GM12801 (cell line): Measurements from ENCODE around the gene TEX52.

ENCODE experiments used
- TF ChIP-seq, protein P1 (sequence below): IDR thresholded peaks from one replicate; pipeline ENCODE4 v1.5.1; 2011; ENCODE audit warnings: control low read depth; ENCODE audit not compliant: insufficient read length; ENCODE audit errors: extremely low read depth

TEX52 gene

GRCh38 chr12:2858944-2859421, 2.1 kb upstream of the TEX52 start:
- TF ChIP-seq, protein P1, sequence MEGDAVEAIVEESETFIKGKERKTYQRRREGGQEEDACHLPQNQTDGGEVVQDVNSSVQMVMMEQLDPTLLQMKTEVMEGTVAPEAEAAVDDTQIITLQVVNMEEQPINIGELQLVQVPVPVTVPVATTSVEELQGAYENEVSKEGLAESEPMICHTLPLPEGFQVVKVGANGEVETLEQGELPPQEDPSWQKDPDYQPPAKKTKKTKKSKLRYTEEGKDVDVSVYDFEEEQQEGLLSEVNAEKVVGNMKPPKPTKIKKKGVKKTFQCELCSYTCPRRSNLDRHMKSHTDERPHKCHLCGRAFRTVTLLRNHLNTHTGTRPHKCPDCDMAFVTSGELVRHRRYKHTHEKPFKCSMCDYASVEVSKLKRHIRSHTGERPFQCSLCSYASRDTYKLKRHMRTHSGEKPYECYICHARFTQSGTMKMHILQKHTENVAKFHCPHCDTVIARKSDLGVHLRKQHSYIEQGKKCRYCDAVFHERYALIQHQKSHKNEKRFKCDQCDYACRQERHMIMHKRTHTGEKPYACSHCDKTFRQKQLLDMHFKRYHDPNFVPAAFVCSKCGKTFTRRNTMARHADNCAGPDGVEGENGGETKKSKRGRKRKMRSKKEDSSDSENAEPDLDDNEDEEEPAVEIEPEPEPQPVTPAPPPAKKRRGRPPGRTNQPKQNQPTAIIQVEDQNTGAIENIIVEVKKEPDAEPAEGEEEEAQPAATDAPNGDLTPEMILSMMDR, result no peak

- TF ChIP-seq, protein P1, result no peak
Measured at GRCh38 chr12:2858334-2858733, 1.5 kb upstream of the TEX52 start.

- TF ChIP-seq, protein P1, result no peak
Measured at GRCh38 chr12:2857576-2857975, 737 bp upstream of the TEX52 start.

DNA sequence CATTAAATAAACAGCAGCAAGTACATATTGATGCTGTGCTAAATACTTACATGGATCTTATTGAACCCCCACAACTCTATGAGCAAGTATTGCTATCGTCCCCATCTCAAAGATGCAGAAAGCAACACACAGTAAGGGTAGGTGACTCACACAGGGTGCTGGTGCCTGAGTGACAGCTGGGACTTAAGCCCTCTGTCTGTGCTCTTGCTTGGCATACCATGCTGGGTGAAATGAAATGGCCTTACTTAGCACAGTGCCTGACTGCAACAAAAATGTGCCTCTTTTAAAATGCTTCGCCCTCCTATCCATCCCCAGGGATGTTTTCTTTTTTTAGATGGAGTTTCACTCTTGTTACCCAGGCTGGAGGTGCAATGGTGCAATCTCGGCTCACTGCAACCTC, 788 bp downstream of the TEX52 start:
- TF ChIP-seq, protein P1, result no peak

DNA sequence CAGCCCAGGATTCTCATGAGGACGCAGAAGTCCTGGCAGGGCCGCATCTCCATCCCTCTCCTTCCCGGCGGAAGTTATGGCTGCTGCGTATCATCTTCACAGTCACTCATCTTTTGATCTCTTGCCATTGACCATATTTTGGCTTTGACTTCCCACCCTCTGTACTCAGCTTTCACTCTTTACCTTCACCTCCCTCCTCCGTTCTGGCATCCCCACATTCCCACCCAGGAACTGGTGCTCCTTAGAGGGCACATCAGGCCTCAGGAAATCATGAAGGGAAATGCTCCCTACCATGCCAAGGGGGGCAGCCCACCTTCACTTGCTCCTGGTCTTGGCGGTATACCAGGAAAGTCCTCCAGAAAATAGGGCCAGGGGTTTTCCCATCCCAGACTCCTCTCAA, 1.3 kb downstream of the TEX52 start:
- TF ChIP-seq, protein P1, result no peak

DNA sequence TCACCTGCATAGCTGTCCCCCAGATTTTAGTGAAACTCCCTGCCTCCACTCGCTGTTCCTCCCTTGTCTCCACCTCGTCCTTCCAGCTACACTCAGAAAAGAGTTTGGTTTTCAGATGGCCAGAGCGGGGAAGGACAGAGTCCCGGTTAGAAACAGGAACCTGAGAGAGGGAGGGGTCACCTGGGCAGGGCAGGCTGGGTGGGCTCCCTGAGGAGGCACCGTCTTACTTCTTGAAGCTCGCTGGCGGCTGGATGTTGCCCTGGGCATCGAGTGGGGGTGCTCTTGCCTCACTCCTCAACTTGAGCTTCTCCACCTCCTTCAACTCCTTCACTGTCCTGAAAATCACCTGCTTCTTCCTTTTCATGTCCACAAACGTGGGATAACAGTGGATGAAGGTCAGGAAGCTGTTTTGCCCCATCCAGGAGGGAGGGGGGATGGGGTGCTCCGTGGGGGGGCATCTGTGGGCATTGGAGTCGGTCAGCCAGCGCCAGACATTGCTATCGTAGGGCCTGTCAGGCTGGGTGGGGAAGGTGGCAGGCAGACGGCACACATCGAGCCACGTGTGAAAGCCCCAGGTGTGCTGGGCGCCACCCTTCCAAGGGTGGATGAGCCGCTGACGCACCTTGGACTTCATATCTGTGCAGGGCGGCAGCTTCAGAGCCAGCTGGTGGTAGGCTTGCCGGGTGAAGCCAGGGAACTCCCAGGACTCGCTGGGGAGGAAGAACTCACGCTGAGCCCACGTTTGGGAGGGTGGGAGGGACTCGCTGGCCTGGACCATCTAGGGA, 2.0 kb downstream of the TEX52 start:
- TF ChIP-seq, protein P1, result no peak

DNA sequence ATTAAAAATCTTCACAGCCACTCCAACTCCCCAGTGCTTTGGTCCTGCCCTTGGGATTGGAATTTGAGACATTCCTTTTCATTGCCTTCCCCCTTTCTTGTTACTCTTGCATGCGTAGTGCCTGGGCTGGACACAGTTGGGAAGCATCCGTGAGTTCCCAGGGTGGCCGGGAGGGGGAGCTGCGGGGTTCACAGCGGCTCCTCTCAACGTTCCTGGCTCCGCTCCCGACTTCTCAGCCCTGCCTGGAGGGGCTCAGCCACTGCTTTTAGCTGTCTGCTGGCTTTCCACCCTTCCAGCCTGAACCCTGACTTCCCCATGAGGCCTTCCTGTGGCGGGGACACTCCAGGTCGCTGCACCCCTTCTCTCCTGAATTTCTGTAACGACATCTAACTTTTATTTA, 3.2 kb downstream of the TEX52 start:
- TF ChIP-seq, protein P1, result no peak

GRCh38 chr12:2851931-2852330, 4.9 kb downstream of the TEX52 start:
- TF ChIP-seq, protein P1, result no peak
